SK-N-SH (cell line): ENCODE data around the gene CPNE7.

Experiments used
- EP300 ChIP-seq, 2 experiments: IDR thresholded peaks; 2 replicates each; pipeline versions ENCODE4 v1.4.0 to v1.6.1; 2012; ENCODE audit warnings: borderline replicate concordance in 1 of 2, low read depth in 1 of 2, low read length in 1 of 2
- FOXM1 ChIP-seq: IDR thresholded peaks from 2 replicates; pipeline ENCODE4 v1.4.0; 2012; ENCODE audit warnings: low read depth, mild to moderate bottlenecking
- TF ChIP-seq, protein P1 (sequence below): fragments of 200-600 bp; sonication (generic); IDR thresholded peaks from 2 replicates; pipeline ENCODE4 v1.6.1; 2017; ENCODE audit warnings: antibody characterized with exemption, mild to moderate bottlenecking, moderate library complexity

DNA sequence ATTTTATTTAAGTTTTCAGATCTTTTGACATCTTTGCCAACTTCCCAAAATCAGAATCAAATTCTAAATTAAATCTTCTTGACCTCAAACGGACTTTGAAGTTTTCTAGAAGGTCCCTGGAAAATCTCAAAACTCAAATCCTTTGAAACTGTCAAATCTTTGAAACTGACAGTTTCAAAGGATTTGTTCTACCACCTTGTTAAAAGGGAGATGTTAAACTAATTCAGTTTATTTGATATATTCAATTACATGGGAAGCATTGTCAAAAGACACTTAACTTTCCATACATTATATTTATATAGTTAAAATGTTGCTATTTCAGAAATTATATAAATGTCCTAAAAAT, 34.5 kb downstream of the CPNE7 start:
- TF ChIP-seq FOXM1 (no peak), EP300 (IDR thresholded peaks at IDR 0.05; ENCODE audit: borderline replicate concordance in 1 of 2, low read depth in 1 of 2, low read length in 1 of 2) (no peak)
- TF ChIP-seq, protein P1, sequence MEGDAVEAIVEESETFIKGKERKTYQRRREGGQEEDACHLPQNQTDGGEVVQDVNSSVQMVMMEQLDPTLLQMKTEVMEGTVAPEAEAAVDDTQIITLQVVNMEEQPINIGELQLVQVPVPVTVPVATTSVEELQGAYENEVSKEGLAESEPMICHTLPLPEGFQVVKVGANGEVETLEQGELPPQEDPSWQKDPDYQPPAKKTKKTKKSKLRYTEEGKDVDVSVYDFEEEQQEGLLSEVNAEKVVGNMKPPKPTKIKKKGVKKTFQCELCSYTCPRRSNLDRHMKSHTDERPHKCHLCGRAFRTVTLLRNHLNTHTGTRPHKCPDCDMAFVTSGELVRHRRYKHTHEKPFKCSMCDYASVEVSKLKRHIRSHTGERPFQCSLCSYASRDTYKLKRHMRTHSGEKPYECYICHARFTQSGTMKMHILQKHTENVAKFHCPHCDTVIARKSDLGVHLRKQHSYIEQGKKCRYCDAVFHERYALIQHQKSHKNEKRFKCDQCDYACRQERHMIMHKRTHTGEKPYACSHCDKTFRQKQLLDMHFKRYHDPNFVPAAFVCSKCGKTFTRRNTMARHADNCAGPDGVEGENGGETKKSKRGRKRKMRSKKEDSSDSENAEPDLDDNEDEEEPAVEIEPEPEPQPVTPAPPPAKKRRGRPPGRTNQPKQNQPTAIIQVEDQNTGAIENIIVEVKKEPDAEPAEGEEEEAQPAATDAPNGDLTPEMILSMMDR, result no peak
